H1 (cell line): ENCODE data around the gene ACSF3. TPM values are rescaled to one million over a fixed set of nuclear protein-coding genes. Genes with fewer than 3 reads are reported as not detected.
A peak's percentile ranks its signal among the peaks of the same experiment; 100 is the strongest.

Experiments used
- ASH2L ChIP-seq: fragments of 200-600, 300-600 bp; sonication (generic); IDR thresholded peaks from one replicate; pipeline ENCODE4 v1.7.1; 2017; ENCODE audit warnings: low read length
- JUN ChIP-seq: IDR thresholded peaks from 2 replicates; pipeline ENCODE4 v1.6.1; 2011; ENCODE audit warnings: low read depth, mild to moderate bottlenecking, improper control_type of control experiment, low read length
- KDM4A ChIP-seq: IDR thresholded peaks from one replicate; pipeline ENCODE4 v1.7.1; 2012; ENCODE audit warnings: low read depth, mild to moderate bottlenecking, moderate library complexity, low read length, inconsistent platforms; ENCODE audit not compliant: severe bottlenecking
- NRF1 ChIP-seq: IDR thresholded peaks from 2 replicates; pipeline ENCODE4 v1.6.1; 2011; ENCODE audit warnings: mild to moderate bottlenecking, low read depth, low read length, improper control_type of control experiment
- POU5F1 ChIP-seq: IDR thresholded peaks from 2 replicates; pipeline ENCODE4 v1.6.1; 2011; ENCODE audit warnings: low read depth, mild to moderate bottlenecking, low read length, moderate library complexity
- RBBP5 ChIP-seq: IDR thresholded peaks from 2 replicates; pipeline ENCODE4 v1.7.1; 2012; ENCODE audit warnings: low read depth, mild to moderate bottlenecking, inconsistent platforms, low read length, moderate library complexity, borderline replicate concordance
- SAP30 ChIP-seq: fragments of 300-600 bp; sonication (generic); IDR thresholded peaks from 2 replicates; pipeline ENCODE4 v1.7.1; 2012; ENCODE audit warnings: low read length, moderate library complexity, mild to moderate bottlenecking, inconsistent platforms; ENCODE audit not compliant: insufficient read depth, insufficient replicate concordance
- polyA plus RNA-seq, 7 experiments: library from polyadenylated mRNA; depleted of rRNA in 3 of 7; stranded (reverse) in 5 of 7; unstranded in 2 of 7; fragments of >200 nt in 5 of 7; fragments of 200-250 nt in 2 of 7; gene quantifications; 1 replicate in 5 of 7; 2 replicates in 1 of 7; 4 replicates in 1 of 7; pipeline versions ENCODE4 v1.2.1 to v1.2.3, GENCODE V29; 2011 to 2013; ENCODE audit warnings: missing spikeins in 2 of 7, mixed read lengths in 2 of 7
- total RNA-seq: library from RNA; stranded (reverse); fragmentation: NEBNext Ultra II Directional; extraction: Animal tissue kit (Norgen Biotek cat#: 25700); gene quantifications from 2 replicates; pipeline ENCODE4 v1.2.1, GENCODE V29; 2021

Gene ACSF3
- total and polyA plus RNA-seq, 2 of the 8 experiments (the other 6 are each of a cell fraction or from before 2014, with no cell fraction given): 15.6 to 22.9 TPM

GRCh38 chr16:89202422-89203215 is 109.0 kb downstream of the ACSF3 start (continued):
- TF ChIP-seq JUN (no peak), POU5F1 (no peak), SAP30 (no peak), KDM4A (peak; percentile 12), ASH2L (no peak), RBBP5 (no peak), NRF1 (no peak)

Other genes with a start within 250 kb of the ACSF3 start
- 17.8 and 22.4 TPM in 2 replicates for gene GALNS, start 236.9 kb upstream of the ACSF3 start, total RNA-seq
- gene GALNS, start 236.9 kb upstream of the ACSF3 start, polyA plus RNA-seq (2011; rRNA removed): 8.9 and 12.7 TPM in 2 replicates
- 94.0 and 98.7 TPM in 2 replicates for gene TRAPPC2L, start 236.7 kb upstream of the ACSF3 start, total RNA-seq
- 113 and 133 TPM in 2 replicates for gene TRAPPC2L, start 236.7 kb upstream of the ACSF3 start, polyA plus RNA-seq (2011; rRNA removed)
- gene PABPN1L, start 227.2 kb upstream of the ACSF3 start, total RNA-seq: not detected in 2 replicates
- gene PABPN1L, start 227.2 kb upstream of the ACSF3 start, polyA plus RNA-seq (2011; rRNA removed): not detected in 2 replicates
- 1.3 and 2.7 TPM in 2 replicates for gene CBFA2T3, start 116.6 kb upstream of the ACSF3 start, total RNA-seq
- gene CBFA2T3, start 116.6 kb upstream of the ACSF3 start, polyA plus RNA-seq (2011; rRNA removed): 0.51 and 1.5 TPM in 2 replicates
- gene CDH15, start 77.9 kb downstream of the ACSF3 start, total RNA-seq: 0.65 and 0.82 TPM in 2 replicates
- 0.50 and 0.60 TPM in 2 replicates for gene CDH15, start 77.9 kb downstream of the ACSF3 start, polyA plus RNA-seq (2011; rRNA removed)
- 10.6 and 11.1 TPM in 2 replicates for gene SLC22A31, start 106.7 kb downstream of the ACSF3 start, total RNA-seq
- 7.7 and 7.9 TPM in 2 replicates for gene SLC22A31, start 106.7 kb downstream of the ACSF3 start, polyA plus RNA-seq (2011; rRNA removed)
- gene ZNF778, start 123.9 kb downstream of the ACSF3 start, total RNA-seq: 19.8 and 21.9 TPM in 2 replicates
- 8.6 and 9.5 TPM in 2 replicates for gene ZNF778, start 123.9 kb downstream of the ACSF3 start, polyA plus RNA-seq (2011; rRNA removed)